OCI-LY3 (cell line): ENCODE measurements around the gene NAT9.

ENCODE experiments used
- H2AFZ ChIP-seq: fragments of 200-600, 300-600 bp; shearing (Covaris generic); 2 replicates; pipeline ENCODE4 v1.6.0; 2014; ENCODE audit warnings: antibody characterized with exemption, low read depth, low read length
- H3K27ac ChIP-seq: fragments of 200-600, 300-600 bp; sonication (generic); 2 replicates; pipeline ENCODE4 v1.5.1; 2014; ENCODE audit warnings: mild to moderate bottlenecking, low read length, moderate library complexity, mixed read lengths
- H3K27me3 ChIP-seq: fragments of 200-600, 300-600 bp; sonication (generic); 2 replicates; pipeline ENCODE4 v1.6.1; 2014; ENCODE audit warnings: low read depth, low read length, mixed read lengths
- H3K36me3 ChIP-seq: fragments of 200-600, 300-600 bp; sonication (generic); replicated peaks from 2 replicates; pipeline ENCODE3; 2014; ENCODE audit warnings: low read depth, low read length, mixed read lengths
- H3K4me1 ChIP-seq: fragments of 300-600, 200-600 bp; sonication (generic); 2 replicates; pipeline ENCODE4 v1.6.1; 2014; ENCODE audit warnings: low read length, mixed read lengths
- H3K4me2 ChIP-seq: fragments of 200-600, 300-600 bp; sonication (generic); 2 replicates; pipeline ENCODE4 v1.6.1; 2014; ENCODE audit warnings: low read length, mixed read lengths
- H3K4me3 ChIP-seq: fragments of 300-600, 200-600 bp; sonication (generic); 2 replicates; pipeline ENCODE4 v1.5.1; 2014; ENCODE audit warnings: antibody characterized with exemption, mild to moderate bottlenecking, low read length, moderate library complexity
- H3K79me2 ChIP-seq: fragments of 300-600, 200-600 bp; shearing (Covaris generic); 2 replicates; pipeline ENCODE4 v1.6.1; 2014; ENCODE audit warnings: mild to moderate bottlenecking, low read length, mixed read lengths
- H3K9ac ChIP-seq: fragments of 300-600, 200-600 bp; shearing (Covaris generic); 2 replicates; pipeline ENCODE4 v1.6.0; 2014; ENCODE audit warnings: mild to moderate bottlenecking, low read length, moderate library complexity
- H3K9me3 ChIP-seq: fragments of 200-600, 300-600 bp; shearing (Covaris generic); 2 replicates; pipeline ENCODE4 v1.6.1; 2014; ENCODE audit warnings: low read length, mixed read lengths; ENCODE audit not compliant: insufficient read depth
- H4K20me1 ChIP-seq: fragments of 200-600, 300-600 bp; sonication (generic); 2 replicates; pipeline ENCODE4 v1.6.1; 2016; ENCODE audit warnings: low read length, mixed read lengths; ENCODE audit not compliant: insufficient read depth
- EZH2phosphoT487 ChIP-seq: fragments of 200-600 bp; shearing (Covaris generic); IDR thresholded peaks from 2 replicates; pipeline ENCODE4 v1.6.1; 2018; ENCODE audit warnings: antibody characterized with exemption, mixed run types, low read depth
- TF ChIP-seq, protein P1 (sequence below): fragments of 200-600, 300-600 bp; sonication (generic); IDR thresholded peaks from 2 replicates; pipeline ENCODE4 v1.5.1; 2014; ENCODE audit warnings: antibody characterized with exemption, low read length, low read depth

Gene NAT9

DNA sequence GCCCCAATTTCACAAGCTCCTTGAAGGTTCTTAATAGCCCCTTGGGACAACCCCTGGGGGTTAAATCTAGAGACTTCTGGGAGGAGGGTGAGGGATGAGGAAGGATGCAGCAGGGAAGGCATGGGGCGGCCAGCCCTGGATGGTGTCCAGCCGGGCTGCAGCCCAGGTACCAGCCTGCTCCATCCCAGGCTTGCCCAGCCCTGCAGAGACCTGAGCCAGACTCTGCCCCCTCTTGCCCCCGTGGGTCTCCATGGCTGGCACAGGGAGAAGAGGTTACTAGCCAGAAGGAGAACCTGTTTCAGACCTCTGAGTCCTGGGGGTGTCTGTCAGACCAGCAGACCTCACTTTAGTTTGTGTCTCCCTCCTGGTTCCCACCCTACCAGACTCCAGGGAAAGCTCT is 19.3 kb downstream of the NAT9 start:
- H4K20me1 ChIP-seq, result peaks cover 23% of the 10 kb centered on the region
- H3K27me3 ChIP-seq, result no peaks in the 10 kb centered on the region
- H3K9me3 ChIP-seq, result no peaks in the 10 kb centered on the region
- H2AFZ ChIP-seq, result no peak overlapping the region
- H3K4me2 ChIP-seq, result no peak overlapping the region
- TF ChIP-seq, protein P1, sequence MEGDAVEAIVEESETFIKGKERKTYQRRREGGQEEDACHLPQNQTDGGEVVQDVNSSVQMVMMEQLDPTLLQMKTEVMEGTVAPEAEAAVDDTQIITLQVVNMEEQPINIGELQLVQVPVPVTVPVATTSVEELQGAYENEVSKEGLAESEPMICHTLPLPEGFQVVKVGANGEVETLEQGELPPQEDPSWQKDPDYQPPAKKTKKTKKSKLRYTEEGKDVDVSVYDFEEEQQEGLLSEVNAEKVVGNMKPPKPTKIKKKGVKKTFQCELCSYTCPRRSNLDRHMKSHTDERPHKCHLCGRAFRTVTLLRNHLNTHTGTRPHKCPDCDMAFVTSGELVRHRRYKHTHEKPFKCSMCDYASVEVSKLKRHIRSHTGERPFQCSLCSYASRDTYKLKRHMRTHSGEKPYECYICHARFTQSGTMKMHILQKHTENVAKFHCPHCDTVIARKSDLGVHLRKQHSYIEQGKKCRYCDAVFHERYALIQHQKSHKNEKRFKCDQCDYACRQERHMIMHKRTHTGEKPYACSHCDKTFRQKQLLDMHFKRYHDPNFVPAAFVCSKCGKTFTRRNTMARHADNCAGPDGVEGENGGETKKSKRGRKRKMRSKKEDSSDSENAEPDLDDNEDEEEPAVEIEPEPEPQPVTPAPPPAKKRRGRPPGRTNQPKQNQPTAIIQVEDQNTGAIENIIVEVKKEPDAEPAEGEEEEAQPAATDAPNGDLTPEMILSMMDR, result no peak
- TF ChIP-seq EZH2phosphoT487, result no peak
- no peak overlapping the region for H3K4me3 ChIP-seq
- no peak overlapping the region for H3K9ac ChIP-seq
- peaks cover 7% of the 10 kb centered on the region for H3K4me1 ChIP-seq
- no peak overlapping the region for H3K27ac ChIP-seq
- peaks cover 4% of the 10 kb centered on the region; the same call in 1 of the 2 replicates for H3K79me2 ChIP-seq
- no peaks in the 10 kb centered on the region for H3K36me3 ChIP-seq

GRCh38 chr17:74755533-74755932 is 20.6 kb downstream of the NAT9 start:
- peaks cover 7% of the 10 kb centered on the region for H3K4me1 ChIP-seq
- no peaks in the 10 kb centered on the region for H3K36me3 ChIP-seq
- H3K9ac ChIP-seq, result no peak overlapping the region
- H3K9me3 ChIP-seq, result no peaks in the 10 kb centered on the region
- TF ChIP-seq, protein P1, result no peak
- no peak for TF ChIP-seq EZH2phosphoT487
- peaks cover 13% of the 10 kb centered on the region; the same call in 1 of the 2 replicates for H4K20me1 ChIP-seq
- H3K4me3 ChIP-seq, result no peak overlapping the region
- H3K79me2 ChIP-seq, result peaks cover 13% of the 10 kb centered on the region; the same call in 1 of the 2 replicates
- no peaks in the 10 kb centered on the region for H3K27me3 ChIP-seq
- H2AFZ ChIP-seq, result no peak overlapping the region
- no peak overlapping the region for H3K4me2 ChIP-seq
- no peak overlapping the region for H3K27ac ChIP-seq

- no peak overlapping the region for H3K4me2 ChIP-seq
- H3K79me2 ChIP-seq, result peaks cover 20% of the 10 kb centered on the region
- peaks cover 13% of the 10 kb centered on the region for H3K4me1 ChIP-seq
- H3K36me3 ChIP-seq, result no peaks in the 10 kb centered on the region
- H4K20me1 ChIP-seq, result peaks cover 14% of the 10 kb centered on the region; the same call in 1 of the 2 replicates
- H3K27ac ChIP-seq, result no peak overlapping the region
- no peak overlapping the region for H3K9ac ChIP-seq
- no peak for TF ChIP-seq EZH2phosphoT487
- TF ChIP-seq, protein P1, result no peak
- H3K9me3 ChIP-seq, result no peaks in the 10 kb centered on the region
- H2AFZ ChIP-seq, result no peak overlapping the region
- no peaks in the 10 kb centered on the region for H3K27me3 ChIP-seq
- no peak overlapping the region for H3K4me3 ChIP-seq
Observed at GRCh38 chr17:74754832-74755231, 21.3 kb downstream of the NAT9 start.

DNA sequence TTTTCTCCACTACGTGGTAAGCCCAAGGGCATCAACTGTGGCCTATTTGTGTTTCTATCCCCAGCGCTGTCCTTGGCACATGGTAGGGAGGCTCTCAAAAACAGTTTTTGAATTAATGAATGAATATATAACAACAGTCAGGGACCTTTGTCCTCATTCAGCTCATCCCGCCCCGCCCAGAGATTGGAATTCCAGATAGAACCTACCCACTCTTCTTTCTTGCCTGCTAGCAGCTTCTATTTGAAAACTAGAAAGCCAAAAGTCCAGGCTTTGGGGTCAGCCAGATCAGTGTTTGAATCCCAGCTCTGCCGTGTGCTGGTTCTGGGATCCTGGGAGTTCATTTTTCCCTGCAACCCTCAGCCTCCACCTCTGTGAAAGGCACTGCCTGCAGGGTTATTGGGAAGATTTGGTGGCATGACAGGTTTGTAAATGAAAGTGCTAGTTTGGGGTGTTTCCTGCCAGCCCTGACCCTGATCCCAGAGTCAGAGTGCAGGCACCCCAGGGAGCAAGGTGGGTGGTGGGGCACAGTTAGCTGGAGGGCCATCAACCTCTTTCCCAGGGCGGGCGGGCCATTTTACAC is 23.2 kb downstream of the NAT9 start:
- Histone ChIP-seq H3K4me1 (peaks cover 18% of the 10 kb centered on the region), H4K20me1 (peaks cover 10% of the 10 kb centered on the region; the same call in 1 of the 2 replicates), H3K27ac (no peak overlapping the region), H3K4me3 (no peak overlapping the region), H3K36me3 (no peaks in the 10 kb centered on the region), H3K79me2 (peaks cover 31% of the 10 kb centered on the region), H3K9me3 (no peaks in the 10 kb centered on the region), H2AFZ (no peak overlapping the region), H3K4me2 (no peak overlapping the region), H3K27me3 (no peaks in the 10 kb centered on the region), H3K9ac (no peak overlapping the region)
- TF ChIP-seq, protein P1, result no peak
- TF ChIP-seq EZH2phosphoT487, result no peak
